Measurements from ENCODE around the gene CCDC9.

DNA sequence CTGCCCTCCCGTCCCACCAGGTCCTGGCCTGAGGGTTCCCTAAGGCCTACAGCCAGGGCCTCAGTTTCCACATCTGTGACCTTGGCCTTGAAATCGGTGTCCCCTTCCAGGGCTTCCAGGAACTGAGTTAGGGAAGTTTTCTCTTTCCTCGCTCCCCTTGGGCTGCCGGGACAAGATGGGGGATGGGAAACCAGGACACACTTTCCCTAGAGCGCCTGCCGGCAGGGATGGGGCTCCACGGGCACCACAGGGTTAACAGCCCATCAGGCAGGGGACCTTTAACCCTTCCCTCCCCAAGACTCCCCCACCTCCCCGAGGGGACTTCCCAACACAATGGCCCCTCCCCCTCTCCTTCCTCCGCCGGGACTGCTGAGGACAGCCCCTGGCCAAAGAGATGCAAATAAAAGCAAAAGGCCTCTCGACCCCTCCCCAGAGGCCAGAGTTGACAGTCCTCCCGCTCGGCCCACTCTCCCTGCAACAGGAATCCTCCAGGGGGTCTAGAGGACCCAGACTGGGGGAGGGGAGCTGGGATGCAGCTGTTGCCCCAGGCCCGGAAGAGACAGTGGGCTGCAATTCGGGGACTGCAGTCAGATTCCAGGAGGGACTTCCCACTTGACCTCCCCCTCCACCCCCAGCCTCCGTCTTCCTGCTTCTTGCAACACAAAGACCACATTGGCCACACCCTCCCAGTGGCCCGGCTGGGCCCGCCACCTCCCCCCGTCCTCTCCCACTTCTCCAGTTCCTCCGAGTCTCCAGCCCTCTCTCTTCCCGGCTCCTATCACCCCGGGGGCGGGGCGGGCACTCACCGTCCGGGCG, 28.8 kb upstream of the CCDC9 start:
- no peak for TF ChIP-seq EZH2 (IDR thresholded peaks at IDR 0.05; ENCODE audit: low read length, missing control alignments)
- TF ChIP-seq, protein P1, sequence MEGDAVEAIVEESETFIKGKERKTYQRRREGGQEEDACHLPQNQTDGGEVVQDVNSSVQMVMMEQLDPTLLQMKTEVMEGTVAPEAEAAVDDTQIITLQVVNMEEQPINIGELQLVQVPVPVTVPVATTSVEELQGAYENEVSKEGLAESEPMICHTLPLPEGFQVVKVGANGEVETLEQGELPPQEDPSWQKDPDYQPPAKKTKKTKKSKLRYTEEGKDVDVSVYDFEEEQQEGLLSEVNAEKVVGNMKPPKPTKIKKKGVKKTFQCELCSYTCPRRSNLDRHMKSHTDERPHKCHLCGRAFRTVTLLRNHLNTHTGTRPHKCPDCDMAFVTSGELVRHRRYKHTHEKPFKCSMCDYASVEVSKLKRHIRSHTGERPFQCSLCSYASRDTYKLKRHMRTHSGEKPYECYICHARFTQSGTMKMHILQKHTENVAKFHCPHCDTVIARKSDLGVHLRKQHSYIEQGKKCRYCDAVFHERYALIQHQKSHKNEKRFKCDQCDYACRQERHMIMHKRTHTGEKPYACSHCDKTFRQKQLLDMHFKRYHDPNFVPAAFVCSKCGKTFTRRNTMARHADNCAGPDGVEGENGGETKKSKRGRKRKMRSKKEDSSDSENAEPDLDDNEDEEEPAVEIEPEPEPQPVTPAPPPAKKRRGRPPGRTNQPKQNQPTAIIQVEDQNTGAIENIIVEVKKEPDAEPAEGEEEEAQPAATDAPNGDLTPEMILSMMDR (conservative IDR thresholded peaks at IDR 0.05 in 1 of 2, IDR thresholded peaks at IDR 0.05 in 1 of 2; ENCODE audit: low read depth in 1 of 2, low read length in 2 of 2): no peak

Data from fibroblast of lung (primary cell).